Measurements from ENCODE around the gene TBC1D17.

TBC1D17 gene

GRCh38 chr19:49891393-49891792 is 13.9 kb downstream of the TBC1D17 start:
- no peak for DNase-seq

- no peak for DNase-seq
Measured at GRCh38 chr19:49892716-49893115, 15.2 kb downstream of the TBC1D17 start.

- no peak for DNase-seq
Measured at GRCh38 chr19:49894011-49894664, 16.6 kb downstream of the TBC1D17 start.

GRCh38 chr19:49894879-49895565 is 17.5 kb downstream of the TBC1D17 start:
- DNase-seq: no peak

GRCh38 chr19:49895566-49896297 is 18.2 kb downstream of the TBC1D17 start:
- no peak for DNase-seq

- peak; percentile 38 for DNase-seq
Measured at GRCh38 chr19:49896863-49897621, 19.5 kb downstream of the TBC1D17 start, which contains the start of gene IL4I1. Gene IL4I1 (minus strand): TSS chr19:49896887. CDS start chr19:49896160, 727 bp downstream.

GRCh38 chr19:49904136-49904535 is 26.6 kb downstream of the TBC1D17 start:
- DNase-seq: no peak

GRCh38 chr19:49906879-49907564 is 29.5 kb downstream of the TBC1D17 start:
- DNase-seq: no peak

- no peak for DNase-seq
Measured at GRCh38 chr19:49907745-49908446, 30.4 kb downstream of the TBC1D17 start.

- DNase-seq: no peak
Measured at GRCh38 chr19:49908480-49909420, 31.2 kb downstream of the TBC1D17 start.

- no peak for DNase-seq
Measured at GRCh38 chr19:49910179-49910578, 32.7 kb downstream of the TBC1D17 start.

GRCh38 chr19:49911381-49912145 is 34.1 kb downstream of the TBC1D17 start:
- no peak for DNase-seq

GRCh38 chr19:49912965-49913685 is 35.6 kb downstream of the TBC1D17 start:
- DNase-seq: no peak

GRCh38 chr19:49913720-49914119 is 36.2 kb downstream of the TBC1D17 start:
- DNase-seq: no peak

- DNase-seq: no peak
Measured at GRCh38 chr19:49915271-49915670, 37.8 kb downstream of the TBC1D17 start.

GRCh38 chr19:49916839-49917733 is 39.6 kb downstream of the TBC1D17 start:
- DNase-seq: no peak

- no peak for DNase-seq
Measured at GRCh38 chr19:49918089-49918488, 40.6 kb downstream of the TBC1D17 start.

Measured in right kidney (tissue), 1 donor.